GM19372 (cell line): Measurements from ENCODE around the gene INPP5F.
A peak's percentile ranks its signal among the peaks of the same experiment; 100 is the strongest.

ENCODE experiments used
- ATAC-seq: cut with Tn5 transposase; IDR thresholded peaks from one replicate; pipeline ENCODE4 v1.9.1; 2021; ENCODE audit warnings: mild to moderate bottlenecking, low read depth, moderate library complexity; ENCODE audit not compliant: unreplicated experiment

The INPP5F gene

DNA sequence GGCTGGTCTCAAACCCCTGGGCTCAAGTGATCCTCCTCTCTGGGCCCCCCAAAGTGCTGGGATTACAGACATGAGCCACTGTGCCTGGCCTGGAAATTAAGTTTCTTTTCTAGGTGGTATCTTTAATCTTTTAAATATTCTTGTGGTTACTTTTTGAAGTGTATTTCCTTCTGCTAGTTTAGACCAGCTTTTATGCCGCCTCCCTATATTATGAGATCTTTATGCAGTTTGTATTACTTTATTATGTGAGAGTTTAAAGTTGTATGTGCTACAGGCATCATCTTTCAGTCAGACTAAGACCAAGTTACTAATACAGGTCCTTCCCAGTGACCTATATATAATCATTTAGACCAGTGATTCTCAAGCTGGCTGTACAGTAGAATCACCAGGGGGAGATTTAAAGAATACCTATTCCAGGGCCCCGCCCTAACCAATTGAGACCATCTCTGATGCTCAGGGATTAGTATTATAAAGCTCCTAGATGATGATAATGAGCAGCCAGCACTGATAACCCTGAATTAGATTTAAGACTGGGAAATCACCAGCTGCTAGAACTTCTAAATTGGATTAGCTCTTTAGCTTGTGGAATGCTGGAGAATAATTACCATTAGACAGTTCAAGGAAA lies 11.3 kb downstream of the INPP5F start:
- no peak for ATAC-seq

DNA sequence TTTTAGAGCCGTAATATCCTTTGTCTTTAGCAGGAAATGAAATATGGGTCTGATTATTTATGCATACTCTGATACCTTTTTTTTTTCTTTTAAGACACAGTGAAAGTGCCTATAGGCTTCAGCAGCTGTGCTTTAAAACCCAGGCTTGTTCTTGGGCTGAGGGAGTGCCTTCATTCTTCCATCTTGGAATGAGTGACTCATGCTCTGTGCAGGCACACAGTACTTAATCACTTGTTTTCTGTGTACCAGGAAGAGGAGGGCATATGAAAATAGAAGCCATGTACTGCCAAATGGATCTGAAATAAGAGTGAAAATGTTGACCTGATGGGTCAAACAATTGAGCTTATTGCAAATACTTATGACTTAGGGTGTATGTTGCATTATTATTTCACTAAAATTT lies 12.0 kb downstream of the INPP5F start:
- ATAC-seq, result no peak

DNA sequence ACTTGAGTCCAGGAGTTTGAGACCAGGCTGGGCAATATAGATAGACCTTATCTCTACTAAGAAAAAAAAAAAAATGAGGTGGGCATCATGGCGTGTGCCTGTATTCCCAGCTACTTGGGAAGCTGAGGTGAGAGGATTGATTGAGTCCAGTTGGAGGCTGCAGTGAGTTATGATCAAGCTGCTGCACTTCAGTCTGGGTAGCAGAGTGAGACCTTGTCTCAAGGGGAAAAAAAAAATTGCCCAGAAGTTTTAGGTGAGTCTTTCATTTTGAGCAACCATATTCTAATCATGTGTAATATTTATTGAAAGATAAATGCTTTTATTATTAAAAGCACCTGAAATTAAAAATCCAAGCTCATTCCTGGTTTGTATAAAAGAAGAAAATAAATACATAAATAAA lies 13.1 kb downstream of the INPP5F start:
- ATAC-seq, result no peak

DNA sequence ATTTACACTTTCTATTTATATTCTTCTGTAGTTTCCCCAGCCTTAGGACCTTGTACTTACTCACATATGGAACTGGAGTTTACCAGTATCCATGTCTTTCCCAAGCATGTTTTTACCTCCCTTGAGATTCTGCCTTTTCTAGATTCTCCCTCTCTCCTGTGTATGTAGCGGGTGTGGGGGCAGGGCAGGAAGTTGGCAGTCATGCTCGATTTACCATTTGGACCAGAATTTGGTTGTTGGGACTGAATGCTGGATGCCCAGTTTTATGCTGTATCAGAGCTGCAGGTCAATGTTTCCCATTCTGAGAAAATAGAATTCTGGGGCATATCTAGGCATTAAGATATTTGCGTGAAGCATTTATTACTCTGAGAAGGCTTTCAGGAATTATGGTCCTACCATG lies 14.2 kb downstream of the INPP5F start:
- no peak for ATAC-seq

DNA sequence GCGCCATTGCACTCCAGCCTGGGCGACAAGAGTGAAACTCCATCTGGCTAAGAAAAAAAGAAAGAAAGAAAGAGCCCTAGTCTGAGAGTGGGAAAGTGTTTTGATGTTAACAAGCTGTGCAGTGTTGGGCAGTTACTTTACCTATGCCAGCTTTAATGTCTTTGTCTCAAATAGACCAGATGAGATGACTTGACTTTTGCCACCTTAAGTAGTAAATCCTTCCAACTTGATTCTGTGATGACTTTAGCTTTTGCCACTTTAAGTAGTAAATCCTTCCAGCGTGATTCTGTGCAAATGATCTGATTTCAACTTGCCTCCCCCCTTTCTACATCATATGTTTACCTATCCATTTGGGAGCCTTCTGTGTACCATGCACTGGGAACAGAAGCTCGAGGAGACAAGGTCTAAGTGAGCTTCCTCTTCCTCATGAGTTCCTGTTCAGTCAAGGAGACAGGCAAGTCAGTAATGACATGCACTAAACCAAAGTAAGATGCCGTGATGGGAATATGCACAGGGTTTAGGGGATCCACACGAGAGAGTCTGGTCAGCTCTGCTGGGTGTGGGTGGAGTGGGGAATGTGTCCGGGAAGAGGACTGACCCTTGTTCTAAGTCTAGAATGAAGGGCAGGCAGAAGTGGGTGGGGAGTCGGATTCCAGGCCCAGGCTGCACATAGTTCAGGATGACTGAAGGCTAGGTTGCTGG lies 17.2 kb downstream of the INPP5F start:
- ATAC-seq, result no peak

DNA sequence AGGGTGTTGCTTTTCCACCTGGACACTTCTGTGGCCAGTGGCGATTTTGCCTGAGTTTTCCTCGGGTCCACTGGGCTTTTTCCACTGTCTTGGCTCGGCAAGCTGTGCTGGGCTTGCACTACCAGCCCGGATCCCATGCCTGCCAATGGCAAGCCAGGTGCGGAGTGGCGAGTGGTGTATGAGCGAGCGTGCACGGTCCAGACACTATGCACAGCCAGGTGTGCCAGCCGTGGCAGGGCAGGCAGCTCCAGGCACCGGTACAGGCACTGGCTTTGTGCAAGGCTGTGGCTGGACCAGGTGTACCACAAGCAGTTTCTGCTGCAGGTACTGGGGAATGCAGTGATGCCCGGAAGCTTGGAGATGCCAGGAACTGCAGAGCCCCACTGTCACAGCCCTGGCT lies 22.1 kb downstream of the INPP5F start:
- ATAC-seq, result no peak

DNA sequence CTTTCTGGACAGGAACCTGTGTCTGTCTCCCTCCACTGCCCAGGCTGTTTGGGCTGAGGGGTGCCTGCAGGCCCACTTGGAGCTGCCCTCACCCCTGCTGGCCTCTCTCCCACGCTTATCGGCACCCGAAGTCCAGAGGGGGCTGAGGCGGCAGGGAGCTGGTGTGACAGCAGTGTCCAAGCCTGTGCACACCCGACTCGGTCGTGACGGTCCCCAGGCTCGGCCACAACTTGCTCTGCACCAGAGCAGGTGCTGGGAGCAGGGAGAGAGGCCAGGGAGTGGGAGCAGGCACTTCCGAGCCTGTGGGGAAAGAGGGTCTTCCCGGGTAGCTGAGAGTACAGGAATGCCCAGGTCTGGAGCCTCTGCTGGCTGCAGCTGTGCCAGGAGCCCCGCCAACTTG lies 23.0 kb downstream of the INPP5F start:
- no peak for ATAC-seq

DNA sequence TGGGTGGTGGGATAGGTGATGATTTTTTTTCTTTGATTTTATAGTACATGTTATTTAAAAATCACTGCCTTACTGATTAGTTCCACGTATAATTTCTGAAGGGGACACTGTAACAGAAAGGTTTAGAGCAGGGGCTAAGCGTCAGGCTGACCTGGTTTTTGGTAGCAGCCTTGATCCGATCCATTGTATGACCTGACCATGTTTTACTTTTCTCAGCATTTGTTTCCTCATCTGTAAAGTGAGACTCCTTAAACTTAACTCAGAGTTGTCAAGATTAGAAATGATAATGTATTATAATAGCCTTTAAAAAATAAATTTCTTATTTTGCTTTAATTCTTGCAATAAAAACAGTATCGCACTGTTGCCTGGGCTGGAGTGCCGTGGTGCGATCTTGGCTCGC lies 23.6 kb downstream of the INPP5F start:
- ATAC-seq, result no peak

DNA sequence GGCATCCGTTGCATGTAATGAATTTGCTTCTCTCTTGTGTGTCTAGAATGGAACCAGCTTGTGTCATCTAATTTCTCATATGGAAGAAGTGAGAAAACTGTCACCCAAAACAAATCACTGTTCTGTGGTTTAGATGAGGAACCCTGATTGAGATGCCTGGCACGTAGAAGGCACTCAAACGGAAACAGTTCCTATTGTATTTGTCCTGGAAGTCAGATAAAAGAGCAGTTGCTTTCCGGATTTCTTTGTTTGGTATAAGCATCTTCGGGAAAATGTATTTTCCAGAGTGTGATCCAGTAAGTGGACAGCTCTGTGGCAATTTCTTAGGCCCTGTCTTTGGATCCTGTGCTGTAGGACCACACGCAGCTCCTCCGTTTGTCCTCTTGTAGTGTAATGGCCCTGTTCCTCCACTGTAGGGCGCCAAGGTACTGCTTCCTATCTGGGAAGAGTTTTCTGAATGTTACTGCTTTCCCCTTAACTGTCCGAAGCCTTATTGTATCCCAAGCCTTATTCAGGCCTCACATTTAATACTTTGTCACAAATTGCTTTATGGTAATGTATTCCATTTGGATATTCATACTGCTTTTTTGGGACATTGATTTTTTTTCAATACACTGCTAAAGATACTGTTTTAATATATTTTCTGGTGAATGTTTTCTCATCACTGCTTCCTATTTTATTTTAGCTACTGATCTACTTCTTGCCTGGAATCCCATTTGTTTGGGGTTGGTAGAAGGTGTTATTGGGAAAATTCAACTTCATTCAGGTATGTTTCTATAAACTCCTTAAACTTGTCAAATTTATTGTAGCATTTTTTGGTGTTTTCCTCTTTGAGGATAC lies 24.8 kb downstream of the INPP5F start:
- peak; percentile 92 for ATAC-seq

DNA sequence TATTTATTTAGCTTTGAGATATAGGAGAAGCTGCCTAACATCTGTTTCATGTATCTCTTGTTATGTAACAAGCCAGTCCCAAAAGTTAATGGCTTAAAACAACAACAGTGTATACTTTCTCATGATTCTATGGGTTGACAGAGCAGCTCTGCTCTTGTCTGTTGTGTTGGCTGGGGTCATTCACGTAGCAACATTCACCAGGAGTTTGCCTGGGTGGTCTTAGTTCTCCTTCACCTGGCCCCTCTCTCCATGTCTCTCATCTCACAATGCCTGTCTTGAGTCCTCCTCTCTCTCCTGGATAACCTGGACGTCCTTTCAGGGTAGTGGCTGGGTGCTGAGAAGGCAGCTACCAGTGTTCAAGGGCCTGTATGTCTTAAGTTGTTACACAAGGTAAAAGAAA lies 27.5 kb downstream of the INPP5F start:
- ATAC-seq, result no peak

DNA sequence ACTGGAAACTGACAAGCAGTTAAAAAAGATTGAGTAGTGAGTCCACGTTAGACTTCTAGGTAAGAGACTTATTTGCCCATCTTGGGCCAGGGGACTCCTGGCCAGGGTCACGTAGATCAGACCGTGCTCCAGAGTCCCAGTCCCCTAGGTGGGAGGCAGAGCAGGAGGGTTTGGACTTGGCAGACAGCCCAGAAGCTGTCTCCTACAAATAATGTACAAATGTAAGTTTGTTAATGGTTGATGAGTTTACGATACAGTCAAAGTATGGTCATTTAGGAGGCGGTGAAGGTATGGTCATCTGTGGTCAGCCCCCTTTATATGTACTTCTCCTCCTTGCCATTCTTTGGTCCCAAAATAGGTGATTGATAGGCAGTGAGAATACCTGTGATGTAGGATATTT lies 28.2 kb downstream of the INPP5F start:
- no peak for ATAC-seq

DNA sequence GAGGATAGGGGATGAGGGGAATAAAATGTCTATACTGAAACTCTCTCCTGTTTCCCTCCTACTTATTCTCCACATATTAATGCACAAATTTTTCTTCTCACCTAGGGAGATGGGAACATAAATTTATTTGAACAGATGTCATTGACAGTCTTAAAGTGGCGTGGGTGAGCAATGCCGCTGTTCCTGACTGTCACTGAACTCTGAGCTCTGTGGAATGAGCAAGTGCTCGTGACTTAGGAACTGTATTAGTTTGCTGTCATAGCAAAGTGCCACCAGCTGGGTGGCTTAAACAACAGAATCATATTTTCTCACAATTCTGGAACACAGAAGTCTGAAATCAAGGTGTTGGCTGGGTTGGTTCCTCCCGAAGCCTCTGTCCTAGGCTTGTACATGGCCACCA lies 29.1 kb downstream of the INPP5F start:
- ATAC-seq, result no peak

DNA sequence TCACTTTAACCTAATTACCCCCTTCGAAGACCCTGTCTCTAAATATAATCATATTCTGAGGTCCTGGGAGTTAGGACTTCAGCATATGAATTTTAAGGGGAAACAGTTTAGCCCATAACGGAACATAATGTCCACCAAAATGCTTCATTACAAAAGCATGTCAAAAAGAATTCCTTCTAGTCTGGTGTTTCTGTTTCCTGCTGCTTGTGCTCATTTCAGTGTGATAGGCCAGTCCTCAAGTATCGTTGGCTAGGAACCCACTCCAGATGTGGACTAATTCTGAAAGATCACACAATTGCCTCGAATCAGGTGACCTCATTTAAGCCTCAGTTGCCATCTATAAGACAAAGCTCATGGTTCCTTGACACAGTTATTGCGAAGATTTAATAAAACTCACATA lies 29.6 kb downstream of the INPP5F start:
- no peak for ATAC-seq

DNA sequence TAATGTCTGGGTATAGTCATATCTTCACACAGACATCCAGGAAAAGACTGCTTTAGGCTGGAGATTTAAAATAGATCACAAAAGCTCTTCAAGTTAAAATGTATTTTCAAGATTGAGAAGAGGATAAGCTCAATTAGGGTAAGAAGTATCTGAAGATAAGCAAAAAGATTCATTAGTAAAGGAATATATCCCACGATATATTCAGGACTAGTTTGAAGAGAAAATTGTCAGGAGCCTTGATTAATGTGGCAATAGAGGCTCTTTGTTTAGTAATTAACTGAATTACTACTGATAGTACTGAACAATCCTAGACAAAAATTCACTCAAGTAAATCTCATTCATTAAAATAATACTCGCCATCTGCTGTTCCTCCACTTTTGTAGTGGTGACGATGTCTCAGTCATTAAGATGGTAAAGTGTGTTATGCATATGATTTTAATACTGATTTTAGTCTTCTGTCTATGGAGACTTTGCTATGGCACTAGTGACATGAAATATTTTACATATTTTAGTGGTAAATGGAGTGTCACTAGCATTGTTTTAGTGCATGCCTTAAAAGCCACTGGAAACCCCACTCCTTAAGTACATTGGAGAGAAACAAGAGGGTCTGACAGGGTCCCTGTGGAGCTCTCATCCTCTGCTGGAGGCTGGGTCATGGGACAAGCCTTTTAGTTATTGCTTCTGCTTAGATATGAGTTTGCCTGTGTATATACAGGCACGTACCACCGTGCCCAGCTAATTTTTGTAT lies 32.8 kb downstream of the INPP5F start:
- no peak for ATAC-seq

DNA sequence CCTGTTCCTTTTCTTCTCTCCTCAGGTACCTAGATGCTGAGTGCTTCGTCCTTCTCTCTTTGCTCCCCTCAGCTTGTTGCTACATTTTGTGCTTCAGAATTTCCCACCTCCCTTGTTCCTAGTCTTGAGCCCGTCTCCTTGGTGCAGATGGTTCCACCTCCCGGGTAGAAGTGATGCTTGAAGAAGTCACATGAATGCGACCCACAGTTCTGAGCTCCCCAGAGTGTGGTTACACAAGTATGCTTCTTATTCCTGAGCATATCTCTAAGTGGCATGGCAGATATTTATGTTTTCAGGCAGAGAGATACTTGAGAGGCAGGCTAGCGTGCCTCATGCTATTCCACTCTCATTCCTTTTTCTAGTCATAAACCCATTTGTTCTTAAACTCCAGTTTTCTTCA lies 34.0 kb downstream of the INPP5F start:
- ATAC-seq, result no peak

DNA sequence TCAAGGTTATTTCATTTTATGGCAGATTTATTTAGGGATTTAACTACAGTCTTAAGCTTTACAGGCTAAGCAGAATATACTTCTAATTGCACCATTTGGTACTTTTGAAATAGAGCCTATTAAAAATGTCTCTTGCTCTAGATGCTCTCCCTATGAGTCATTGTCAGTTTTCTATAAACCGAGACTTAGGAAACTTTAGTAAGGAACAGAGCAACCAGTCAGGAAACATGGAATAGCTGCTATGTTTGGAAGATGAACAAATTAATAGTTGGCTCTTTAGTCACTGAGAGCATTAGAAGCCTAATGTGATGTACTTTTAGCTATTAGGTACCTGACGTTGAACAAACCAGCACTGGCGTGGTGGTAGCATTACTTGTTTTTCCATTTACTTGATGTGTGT lies 35.3 kb downstream of the INPP5F start:
- no peak for ATAC-seq

DNA sequence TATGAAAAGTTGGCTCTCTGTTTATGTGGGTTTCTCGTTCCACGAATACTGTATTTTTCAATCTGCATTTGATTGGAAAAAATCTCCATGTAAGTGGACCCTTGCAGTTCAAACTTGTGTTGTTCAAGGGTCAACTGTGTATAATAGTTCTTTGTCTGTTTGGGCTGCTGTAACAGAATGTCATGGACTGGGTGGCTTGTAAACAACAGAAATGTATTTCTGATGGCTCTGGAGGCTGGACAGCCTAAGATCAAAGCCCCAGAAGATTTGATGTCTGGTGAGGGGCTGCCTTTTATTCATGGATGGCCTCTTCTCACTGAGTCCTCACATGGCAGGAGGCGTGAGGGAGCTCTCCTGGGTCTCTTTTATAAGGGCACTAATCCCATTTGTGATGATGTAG lies 36.2 kb downstream of the INPP5F start:
- ATAC-seq, result no peak

DNA sequence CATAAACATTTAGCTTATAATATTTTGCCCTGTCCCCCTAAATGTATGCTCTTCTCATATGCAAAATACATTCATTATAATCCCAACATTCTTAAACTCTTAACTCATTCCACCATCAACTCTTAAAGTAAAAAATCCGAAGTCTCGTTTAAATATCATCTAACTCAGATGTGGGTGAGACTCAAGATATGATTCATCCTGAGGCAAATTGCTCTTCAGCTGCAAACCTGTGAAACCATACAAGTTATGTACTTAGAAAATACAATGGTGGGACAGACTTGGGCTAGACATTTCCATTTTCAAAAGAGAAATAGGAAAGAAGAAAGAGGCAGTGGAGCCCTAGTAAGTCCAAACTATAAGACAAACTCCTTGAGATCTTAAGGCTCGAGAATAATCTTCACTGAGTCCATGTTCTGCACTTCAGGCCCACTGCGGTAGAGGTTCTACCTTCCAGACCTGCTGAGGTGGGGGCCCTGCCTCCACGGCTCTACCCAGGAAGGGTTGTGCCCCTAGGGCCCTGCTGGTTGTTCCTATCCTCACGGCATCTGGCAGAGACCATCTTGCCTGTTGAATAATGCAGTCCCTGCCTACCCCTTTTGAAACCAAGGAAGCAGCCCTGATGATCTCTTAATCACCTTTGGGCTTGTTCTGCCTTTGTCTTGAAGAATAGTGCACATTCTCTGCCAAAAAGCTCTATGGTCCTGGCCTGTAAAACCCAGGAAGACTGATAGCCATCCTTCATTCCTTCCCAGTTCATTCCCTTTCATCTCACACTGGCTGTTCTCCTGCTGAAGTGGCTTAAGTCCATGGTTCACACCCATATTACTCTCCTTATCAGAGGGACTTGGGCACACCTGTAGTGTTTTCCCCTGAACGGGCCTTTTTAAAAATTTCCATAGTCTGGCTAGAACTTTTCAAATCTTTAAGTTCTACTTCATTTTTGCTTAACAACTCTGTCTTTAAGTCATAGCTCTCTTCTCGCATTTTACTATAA lies 37.3 kb downstream of the INPP5F start:
- ATAC-seq, result no peak

DNA sequence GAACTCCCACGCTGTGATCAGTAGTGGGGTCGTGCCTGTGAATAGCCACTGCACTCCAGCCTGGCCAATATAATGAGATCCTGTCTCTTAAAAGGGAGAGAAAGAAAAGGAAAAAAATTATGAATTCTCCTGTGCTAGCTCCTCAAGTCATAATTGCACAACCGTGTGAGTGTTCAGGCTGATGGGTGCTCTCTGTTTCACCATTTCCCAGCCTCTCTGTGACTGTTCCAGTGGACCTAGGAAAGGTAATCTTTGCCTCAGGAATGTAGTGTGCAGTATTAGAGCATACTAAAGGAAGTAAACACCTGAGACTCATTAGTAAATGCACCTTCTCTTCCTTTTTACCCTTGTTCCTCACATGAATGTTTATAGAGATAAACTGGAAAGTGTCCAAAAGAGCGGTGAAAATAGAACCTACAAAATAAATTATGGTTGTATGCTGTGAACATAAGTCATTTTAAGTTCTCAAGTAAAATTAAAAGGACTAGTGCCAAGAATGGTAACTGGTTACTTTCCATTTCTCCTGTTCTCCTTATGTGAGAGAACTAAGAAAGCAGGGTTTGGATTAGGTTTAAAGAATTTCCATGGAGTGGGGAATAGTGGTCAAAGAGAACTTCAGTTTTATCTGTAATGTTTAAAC lies 42.7 kb downstream of the INPP5F start:
- ATAC-seq, result no peak
